ENCODE measurements around the gene EYA3.

Gene EYA3

DNA sequence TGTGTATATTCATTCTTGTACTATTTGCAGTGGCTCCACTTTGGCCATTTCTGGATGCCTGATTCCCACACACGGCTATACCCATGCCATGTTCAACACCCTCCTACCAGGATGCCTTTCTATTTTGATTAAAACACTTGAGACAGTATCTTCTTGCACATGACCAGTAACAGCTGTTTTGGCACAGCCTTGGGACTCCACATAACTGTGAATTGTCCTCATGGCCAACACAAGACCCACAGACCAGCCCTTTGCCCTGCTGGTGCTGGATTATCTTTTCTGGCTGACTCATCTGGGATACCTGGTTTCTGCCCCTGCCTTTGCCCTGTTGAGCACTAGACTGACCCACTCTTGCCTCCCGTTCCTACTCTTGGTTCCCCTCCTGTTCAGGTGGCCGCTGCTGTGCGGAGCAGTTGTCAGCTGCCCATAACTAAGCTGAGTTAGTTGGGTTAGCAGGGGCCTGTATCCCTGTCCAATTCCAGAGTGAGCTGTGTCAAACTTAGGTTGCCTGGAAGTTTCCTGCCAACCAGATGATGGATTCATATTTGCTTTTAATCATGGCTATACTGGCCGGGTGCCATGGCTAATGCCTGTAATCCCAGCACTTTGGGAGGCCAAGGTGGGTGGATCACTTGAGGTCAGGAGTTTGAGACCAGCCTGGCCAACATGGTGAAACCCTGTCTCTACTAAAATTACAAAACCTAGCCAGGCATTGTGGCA is 10.8 kb upstream of the EYA3 start:
- TF ChIP-seq CTCF (conservative IDR thresholded peaks at IDR 0.05; ENCODE audit: low read depth, low read length), result no peak
- no peak overlapping the region for H3K4me3 ChIP-seq (ENCODE audit: low read length)
- DNase-seq (ENCODE audit: low read depth), result no peak

DNA sequence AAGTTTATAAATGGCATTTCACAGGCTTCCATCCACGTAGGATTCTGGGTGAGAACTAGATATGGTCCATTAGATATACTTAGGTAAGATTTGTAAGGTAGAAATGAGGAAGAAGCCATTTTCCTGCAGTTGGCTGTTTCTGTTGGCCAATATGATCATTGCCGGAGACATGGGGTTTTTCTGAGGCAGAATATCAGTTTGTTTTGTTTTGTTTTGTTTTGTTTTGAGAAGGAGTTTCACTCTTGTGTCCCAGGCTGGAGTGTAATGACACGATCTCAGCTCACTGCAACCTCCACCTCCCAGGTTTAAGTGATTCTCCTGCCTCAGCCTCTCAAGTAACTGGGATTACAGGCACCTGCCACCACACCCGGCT is 8.7 kb upstream of the EYA3 start:
- no peak for TF ChIP-seq CTCF (conservative IDR thresholded peaks at IDR 0.05; ENCODE audit: low read depth, low read length)
- no peak for DNase-seq (ENCODE audit: low read depth)
- H3K4me3 ChIP-seq (ENCODE audit: low read length), result no peak overlapping the region

DNA sequence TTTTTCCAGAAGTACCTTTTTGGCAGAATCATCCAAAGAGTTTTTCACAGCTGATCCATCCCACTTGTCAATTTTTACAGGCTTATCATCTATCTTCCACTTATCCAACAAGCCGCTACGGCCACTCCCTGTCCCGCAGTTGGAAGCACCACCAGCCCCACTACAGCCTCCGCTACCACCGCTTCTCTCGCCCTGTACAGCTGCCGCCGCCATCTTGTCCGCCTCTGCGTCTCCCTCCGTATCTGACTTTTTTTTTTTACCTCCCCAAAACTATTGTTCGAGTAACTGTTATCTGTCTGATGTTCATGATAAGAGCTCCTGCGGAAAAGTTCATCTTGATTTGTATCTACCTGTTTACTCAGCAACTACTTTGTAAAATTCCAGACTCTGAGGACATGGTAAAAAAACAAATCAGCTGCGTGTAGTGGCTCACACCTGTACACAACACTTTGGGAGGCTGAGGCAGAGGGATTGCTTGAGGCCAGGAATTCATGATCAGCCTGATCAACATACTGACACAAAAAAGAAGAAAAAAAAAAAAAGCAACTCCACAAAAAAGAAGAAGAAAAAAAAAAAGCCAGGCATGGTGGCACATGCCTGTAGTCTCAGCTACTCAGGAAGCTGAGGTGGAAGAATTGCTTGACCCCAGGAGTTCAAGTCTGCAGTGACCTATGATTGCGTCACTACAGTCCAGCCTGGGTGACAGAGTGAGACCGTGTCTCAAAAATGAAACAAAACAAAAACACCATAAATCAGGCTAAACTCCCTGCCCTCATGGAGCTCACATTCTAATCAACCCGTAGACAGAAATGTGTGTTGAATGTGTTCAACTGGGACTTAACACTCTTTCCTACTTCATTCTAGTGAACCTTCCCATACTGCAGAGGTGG is 8.0 kb upstream of the EYA3 start:
- no peak for TF ChIP-seq CTCF (conservative IDR thresholded peaks at IDR 0.05; ENCODE audit: low read depth, low read length)
- DNase-seq (ENCODE audit: low read depth), result no peak
- H3K4me3 ChIP-seq (ENCODE audit: low read length), result no peak overlapping the region

DNA sequence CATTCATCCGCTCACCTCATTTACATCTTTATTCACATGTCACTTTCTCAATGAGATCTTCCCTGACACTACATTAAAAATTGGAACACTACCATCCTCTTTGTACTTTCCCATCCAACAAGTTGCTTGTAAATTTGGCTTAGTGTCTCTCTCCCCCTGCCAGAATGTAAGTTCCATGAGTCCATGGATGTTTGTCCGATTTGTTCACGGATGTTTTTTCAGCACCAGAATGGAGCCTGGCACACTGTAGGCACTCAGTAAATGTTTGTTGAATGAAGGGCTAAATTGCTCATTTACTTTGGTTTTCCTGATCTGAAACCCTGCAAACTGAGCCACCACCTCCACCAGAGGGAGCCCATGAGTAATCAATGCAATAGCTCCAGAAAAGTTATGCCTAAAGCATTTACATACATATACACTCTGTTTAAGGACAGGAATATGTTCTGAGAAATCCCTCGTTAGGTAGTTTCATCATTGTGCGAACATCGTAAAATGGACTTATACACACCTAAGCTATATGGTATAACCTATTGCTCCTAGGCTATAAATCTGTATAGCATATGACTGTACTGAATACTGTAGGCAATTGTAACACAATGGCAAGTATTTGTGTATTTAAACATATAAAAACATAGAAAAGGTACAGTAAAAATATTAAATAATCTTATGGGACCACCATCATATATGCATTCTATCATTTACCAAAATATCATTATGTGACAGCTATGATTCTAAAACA is 2.8 kb upstream of the EYA3 start:
- no peak overlapping the region for H3K4me3 ChIP-seq (ENCODE audit: low read length)
- no peak for DNase-seq (ENCODE audit: low read depth)
- TF ChIP-seq CTCF (conservative IDR thresholded peaks at IDR 0.05; ENCODE audit: low read depth, low read length), result peak; percentile 91

DNA sequence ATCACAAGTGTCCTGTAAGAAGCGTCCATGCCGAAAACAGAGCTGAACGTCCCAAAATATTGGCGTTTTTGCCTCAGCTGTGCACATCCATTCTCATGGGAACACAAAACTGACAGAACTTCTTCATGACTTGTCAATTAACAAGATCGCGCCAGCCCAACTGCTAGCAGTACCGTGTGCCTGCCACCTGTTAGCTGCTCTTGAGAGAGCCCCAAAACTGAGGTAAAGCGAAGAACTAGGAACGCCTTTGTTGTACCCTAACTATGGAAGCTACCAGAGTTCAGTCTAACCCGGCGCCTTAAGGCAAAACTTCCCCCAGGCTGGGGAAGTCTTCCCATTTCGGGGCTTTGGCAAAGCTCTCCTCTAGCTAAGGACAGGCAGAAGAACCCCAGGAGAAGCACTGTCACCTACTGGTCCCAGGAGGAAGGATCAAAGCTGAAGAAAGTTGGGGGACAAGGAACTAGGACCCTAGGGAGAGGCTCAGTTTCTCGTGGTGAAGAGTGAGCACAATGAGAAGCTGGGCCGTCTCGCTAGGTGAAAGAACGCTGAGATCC is 719 bp downstream of the EYA3 start:
- TF ChIP-seq CTCF (conservative IDR thresholded peaks at IDR 0.05; ENCODE audit: low read depth, low read length), result peak; percentile 27
- H3K4me3 ChIP-seq (ENCODE audit: low read length), result peak overlapping the region; percentile 96
- DNase-seq (ENCODE audit: low read depth), result no peak

DNA sequence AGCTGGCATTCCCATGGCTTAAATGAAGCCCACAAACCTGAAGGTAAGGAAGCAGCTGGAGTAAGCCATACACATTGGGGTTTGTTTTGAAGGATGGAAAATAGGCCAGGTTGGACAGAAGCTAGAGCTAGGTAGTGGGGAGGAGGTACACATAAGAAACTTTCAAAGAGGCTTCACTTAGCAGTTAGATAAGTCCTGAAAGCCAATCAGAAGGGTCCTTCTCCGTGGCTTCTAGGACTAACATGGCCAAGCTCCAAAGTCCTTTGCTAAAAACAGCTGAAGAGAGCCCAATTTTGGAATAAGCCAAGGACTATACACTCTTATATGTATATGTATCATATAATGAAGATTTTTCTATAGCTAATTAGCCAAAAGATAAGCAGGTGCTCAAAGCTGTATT is 1.8 kb downstream of the EYA3 start:
- H3K4me3 ChIP-seq (ENCODE audit: low read length), result no peak overlapping the region
- no peak for TF ChIP-seq CTCF (conservative IDR thresholded peaks at IDR 0.05; ENCODE audit: low read depth, low read length)
- DNase-seq (ENCODE audit: low read depth), result no peak

Data from retinal pigment epithelial cell (primary cell).